ENCODE measurements around the gene CLTCL1.

GRCh38 chr22:19260804-19261203 is 30.7 kb downstream of the CLTCL1 start:
- TF ChIP-seq, protein P1, sequence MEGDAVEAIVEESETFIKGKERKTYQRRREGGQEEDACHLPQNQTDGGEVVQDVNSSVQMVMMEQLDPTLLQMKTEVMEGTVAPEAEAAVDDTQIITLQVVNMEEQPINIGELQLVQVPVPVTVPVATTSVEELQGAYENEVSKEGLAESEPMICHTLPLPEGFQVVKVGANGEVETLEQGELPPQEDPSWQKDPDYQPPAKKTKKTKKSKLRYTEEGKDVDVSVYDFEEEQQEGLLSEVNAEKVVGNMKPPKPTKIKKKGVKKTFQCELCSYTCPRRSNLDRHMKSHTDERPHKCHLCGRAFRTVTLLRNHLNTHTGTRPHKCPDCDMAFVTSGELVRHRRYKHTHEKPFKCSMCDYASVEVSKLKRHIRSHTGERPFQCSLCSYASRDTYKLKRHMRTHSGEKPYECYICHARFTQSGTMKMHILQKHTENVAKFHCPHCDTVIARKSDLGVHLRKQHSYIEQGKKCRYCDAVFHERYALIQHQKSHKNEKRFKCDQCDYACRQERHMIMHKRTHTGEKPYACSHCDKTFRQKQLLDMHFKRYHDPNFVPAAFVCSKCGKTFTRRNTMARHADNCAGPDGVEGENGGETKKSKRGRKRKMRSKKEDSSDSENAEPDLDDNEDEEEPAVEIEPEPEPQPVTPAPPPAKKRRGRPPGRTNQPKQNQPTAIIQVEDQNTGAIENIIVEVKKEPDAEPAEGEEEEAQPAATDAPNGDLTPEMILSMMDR (IDR thresholded peaks at IDR 0.05): no peak
- no peak for TF ChIP-seq POLR2A (IDR thresholded peaks at IDR 0.05)

Measured in prostate gland (tissue), 2 donors.